ENCODE measurements around the gene PPP1R18.

PPP1R18 gene, protein sequence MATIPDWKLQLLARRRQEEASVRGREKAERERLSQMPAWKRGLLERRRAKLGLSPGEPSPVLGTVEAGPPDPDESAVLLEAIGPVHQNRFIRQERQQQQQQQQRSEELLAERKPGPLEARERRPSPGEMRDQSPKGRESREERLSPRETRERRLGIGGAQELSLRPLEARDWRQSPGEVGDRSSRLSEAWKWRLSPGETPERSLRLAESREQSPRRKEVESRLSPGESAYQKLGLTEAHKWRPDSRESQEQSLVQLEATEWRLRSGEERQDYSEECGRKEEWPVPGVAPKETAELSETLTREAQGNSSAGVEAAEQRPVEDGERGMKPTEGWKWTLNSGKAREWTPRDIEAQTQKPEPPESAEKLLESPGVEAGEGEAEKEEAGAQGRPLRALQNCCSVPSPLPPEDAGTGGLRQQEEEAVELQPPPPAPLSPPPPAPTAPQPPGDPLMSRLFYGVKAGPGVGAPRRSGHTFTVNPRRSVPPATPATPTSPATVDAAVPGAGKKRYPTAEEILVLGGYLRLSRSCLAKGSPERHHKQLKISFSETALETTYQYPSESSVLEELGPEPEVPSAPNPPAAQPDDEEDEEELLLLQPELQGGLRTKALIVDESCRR

DNA sequence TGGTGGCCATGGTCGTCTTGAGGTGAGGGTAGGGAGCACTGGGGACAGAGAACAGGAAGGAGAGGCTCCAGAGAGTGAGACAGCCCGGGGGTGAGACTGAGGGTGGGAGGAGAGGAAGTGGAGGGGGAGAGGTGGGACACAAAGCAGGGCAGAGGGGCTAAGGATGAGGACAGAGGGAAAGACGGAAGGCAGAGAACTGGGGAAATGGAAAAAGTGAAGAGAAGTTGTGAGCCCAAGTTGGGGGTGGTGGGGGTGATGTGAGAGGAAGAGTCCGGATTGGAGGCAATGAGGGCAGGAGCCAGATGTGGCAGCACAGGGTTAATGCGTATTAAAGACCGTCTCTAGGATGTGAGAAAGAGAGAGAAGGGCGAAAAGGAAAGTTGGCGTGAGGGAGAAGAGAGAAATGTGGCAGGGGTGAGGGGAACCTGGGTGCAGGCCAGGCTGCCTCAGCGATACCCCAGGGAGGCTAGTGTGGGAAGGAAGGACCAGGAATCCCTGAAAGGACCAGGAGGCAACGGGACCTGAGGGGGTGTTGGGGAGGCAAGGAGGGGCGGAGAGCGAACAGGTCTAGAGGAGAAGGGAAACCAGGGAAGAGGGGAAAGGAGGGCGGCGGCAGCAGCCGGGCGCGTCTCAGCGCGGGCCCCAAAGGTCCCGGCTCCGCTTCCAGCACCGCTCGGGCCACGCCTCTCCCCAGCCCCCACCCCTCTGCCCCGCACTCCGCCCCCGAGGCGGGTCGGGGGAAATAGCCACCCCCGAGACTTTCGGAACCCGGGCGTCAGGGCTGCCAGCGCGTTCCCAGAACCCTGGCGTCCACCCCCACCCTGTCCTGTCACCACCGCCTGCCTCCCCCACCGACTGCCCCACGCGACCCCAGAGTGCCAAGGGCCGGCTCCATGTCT lies at the start of gene PPP1R18:
Gene PPP1R18, minus strand, starts transcription at position 637 of the 899 bp plus-strand sequence. Its CDS starts 627 bp downstream, at position 10.
- H3K27ac ChIP-seq = peak within 1 kb of the TSS; percentile 97
- CTCF ChIA-PET = interaction anchor here (2.9 kb wide), 1 partner anchor 37 kb away, joined by 12 read pairs; no protein-coding TSS in a partner anchor
- DNase-seq (ENCODE audit: low spot score) = peak; percentile 67
- POLR2A ChIA-PET (ENCODE audit: low non-redundant PET) = no interaction called here
- TF ChIP-seq, protein P1, sequence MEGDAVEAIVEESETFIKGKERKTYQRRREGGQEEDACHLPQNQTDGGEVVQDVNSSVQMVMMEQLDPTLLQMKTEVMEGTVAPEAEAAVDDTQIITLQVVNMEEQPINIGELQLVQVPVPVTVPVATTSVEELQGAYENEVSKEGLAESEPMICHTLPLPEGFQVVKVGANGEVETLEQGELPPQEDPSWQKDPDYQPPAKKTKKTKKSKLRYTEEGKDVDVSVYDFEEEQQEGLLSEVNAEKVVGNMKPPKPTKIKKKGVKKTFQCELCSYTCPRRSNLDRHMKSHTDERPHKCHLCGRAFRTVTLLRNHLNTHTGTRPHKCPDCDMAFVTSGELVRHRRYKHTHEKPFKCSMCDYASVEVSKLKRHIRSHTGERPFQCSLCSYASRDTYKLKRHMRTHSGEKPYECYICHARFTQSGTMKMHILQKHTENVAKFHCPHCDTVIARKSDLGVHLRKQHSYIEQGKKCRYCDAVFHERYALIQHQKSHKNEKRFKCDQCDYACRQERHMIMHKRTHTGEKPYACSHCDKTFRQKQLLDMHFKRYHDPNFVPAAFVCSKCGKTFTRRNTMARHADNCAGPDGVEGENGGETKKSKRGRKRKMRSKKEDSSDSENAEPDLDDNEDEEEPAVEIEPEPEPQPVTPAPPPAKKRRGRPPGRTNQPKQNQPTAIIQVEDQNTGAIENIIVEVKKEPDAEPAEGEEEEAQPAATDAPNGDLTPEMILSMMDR (conservative IDR thresholded peaks at IDR 0.05; ENCODE audit: low read depth) = no peak

DNA sequence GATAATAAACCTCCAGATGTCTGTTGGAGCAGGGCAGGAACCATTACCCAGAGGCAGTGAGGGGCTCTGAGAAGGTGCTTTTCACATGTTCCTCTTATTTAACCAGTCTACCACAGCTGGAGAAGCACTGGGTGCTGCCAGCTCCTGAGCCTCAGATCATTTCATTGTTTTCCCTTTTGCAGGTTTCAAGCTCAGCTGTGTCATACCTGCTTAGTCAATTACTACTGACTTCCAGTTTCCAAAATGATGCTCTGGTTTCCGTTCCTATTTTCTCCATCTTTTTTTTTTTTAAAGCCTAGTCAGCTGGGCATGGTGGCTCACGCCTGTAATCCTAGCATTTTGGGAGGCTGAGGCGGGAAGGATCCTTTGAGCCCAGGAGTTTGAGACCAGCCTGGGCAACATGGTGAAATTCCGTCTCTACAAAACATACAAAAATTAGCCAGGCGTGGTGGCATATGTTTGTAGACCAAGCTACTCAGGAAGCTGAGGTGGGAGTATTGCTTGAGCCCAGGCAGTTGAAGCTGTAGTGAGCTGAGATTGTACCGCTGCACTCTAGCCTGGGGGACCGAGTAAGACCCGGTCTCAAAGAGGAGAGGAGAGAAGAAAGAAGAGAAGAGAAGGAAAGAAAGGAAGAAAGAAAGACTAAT lies 49.3 kb upstream of the PPP1R18 start:
- CTCF ChIA-PET = interaction anchor here (0.6 to 0.9 kb wide), 2 partner anchors 93 to 103 kb away, joined by 3 read pairs; no protein-coding TSS in a partner anchor
- no peak for DNase-seq (ENCODE audit: low spot score)
- no peak overlapping the region for H3K27ac ChIP-seq
- TF ChIP-seq, protein P1 (conservative IDR thresholded peaks at IDR 0.05; ENCODE audit: low read depth) = no peak
- POLR2A ChIA-PET (ENCODE audit: low non-redundant PET) = no interaction called here

DNA sequence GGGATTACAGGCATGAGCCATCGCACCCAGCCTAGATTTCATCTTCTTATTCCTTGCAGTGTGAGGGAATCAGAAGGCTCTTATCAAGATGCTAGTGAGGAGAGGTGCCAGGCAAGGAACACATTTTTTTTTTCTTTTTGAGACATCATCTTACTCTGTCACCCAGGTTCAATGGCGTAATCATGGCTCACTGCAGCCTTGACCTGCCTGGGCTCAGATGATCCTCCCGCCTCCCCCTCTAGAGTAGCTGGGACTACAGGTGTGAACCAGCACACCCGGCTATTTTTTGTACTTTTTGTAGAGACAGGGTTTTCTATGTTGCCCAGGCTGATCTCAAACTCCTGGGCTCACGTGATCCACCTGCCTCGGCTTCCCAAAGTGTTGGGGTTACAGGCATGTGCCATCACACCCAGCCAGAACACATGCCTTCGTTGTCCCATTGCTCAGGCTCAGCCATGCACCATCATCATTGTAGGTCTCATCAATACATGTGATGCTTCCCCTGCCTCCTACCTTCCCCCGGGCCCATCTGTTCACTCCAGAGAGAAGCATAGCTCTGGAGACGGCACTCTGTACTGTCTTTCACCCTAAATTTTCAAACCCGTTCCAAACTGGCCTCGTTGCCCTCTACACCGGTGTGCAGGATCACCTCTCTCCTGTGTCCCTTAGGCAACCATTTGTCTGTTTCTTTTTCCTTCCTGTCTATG lies 45.9 kb upstream of the PPP1R18 start:
- ChIA-PET CTCF (interaction anchor here (1.3 kb wide), 1 partner anchor 10 kb away, joined by 5 read pairs; no protein-coding TSS in a partner anchor), POLR2A (ENCODE audit: low non-redundant PET) (no interaction called here)
- TF ChIP-seq, protein P1 (conservative IDR thresholded peaks at IDR 0.05; ENCODE audit: low read depth) = no peak
- peak overlapping the region; percentile 44 for H3K27ac ChIP-seq
- DNase-seq (ENCODE audit: low spot score) = no peak

DNA sequence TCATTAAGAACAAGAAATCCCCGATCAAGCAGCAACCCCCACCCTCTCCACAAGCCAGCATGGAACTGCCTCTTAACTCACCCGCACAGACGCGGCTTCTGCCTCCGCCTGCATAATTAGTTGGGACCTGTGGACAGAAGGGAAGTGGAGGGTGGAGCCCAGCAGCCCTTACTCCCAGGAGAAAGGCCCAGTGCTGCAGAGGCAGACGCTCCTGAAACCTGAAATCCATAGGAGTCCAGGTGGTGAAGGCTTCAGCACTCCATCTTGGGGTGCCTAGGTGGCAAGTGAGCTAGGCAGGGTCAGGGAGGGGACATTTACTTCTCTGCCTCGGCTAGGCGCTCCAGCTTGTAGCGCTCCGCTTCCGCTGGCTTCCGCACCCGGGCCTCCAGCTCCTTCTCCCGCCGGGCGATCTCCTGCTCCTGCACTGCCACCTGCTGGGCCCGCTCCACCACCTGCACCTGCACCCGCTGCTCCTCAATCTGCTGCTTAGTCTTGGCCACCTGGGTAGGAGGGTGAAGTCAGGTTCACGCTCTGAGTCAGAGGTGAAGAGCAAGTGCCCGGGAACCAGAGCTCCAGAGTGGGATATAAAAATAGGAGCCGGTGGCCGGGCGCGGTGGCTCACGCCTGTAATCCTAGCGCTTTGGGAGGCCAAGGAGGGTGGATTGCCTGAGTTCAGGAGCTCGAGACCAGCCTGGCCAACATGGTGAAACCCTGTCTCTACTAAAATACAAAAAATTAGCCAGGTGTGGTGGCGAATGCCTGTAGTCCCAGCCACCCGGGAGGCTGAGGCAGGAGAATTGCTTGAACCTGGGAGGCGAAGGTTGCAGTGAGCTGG lies 44.4 kb upstream of the PPP1R18 start:
- DNase-seq (ENCODE audit: low spot score) = peak; percentile 90
- peak overlapping the region; percentile 66 for H3K27ac ChIP-seq
- POLR2A ChIA-PET (ENCODE audit: low non-redundant PET) = interaction anchor here (0.7 to 1.0 kb wide), 2 partner anchors 11 to 237 kb away, joined by 4 to 18 read pairs; partner anchors contain the start of gene FLOT1
- CTCF ChIA-PET = interaction anchor here (0.6 to 2.3 kb wide), 34 partner anchors 8 to 732 kb away, joined by 3 to 27 read pairs (median 4); partner anchors contain the start of genes DHX16, FLOT1 and MRPS18B
- TF ChIP-seq, protein P1 (conservative IDR thresholded peaks at IDR 0.05; ENCODE audit: low read depth) = peak; percentile 88

DNA sequence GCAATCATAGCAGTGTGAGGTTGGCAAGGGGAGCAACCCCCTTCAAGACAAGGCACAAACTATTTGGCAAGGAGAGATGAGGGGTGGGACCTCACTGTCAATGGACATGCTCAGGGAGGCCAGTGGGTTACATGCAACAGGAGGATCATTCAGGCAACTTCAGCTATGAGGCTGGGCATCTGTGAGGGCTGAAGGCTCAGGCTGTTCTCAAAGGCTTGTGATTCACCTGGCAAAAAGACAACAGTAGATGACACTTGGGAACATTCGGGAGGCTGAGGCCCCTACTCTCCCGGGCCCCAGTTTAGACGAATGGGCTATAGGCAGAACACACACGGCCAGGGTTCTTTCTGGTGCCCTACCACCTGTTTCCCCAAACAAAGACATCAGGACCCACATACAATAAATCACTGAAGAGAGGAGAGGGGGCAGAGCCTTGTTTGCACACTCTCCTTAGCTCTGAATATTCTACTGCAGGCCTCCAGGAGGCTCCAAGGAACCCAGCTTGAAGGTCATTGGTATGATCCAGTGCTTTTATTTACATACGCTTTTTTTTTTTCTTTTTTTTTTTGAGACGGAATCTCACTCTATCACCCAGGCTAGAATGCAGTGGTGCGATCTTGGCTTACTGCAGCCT lies 41.6 kb upstream of the PPP1R18 start:
- DNase-seq (ENCODE audit: low spot score) = no peak
- TF ChIP-seq, protein P1 (conservative IDR thresholded peaks at IDR 0.05; ENCODE audit: low read depth) = no peak
- H3K27ac ChIP-seq = peak overlapping the region; percentile 71
- CTCF ChIA-PET = no interaction called here
- POLR2A ChIA-PET (ENCODE audit: low non-redundant PET) = interaction anchor here (0.6 kb wide), 1 partner anchor 102 kb away, joined by 4 read pairs; no protein-coding TSS in a partner anchor

All from RWPE1 (cell line).